WI38 (cell line): Measurements from ENCODE around the gene ASTL.

Source experiments
- H3K4me3 ChIP-seq: 2 replicates; pipeline ENCODE4 v1.5.1; 2011; ENCODE audit warnings: low read depth, mild to moderate bottlenecking, control low read depth, low read length
- TF ChIP-seq, protein P1 (sequence below): IDR thresholded peaks from 2 replicates; pipeline ENCODE4 v1.5.1; 2012; ENCODE audit warnings: low read depth, mild to moderate bottlenecking, control low read depth, low read length

The ASTL gene

GRCh38 chr2:96153291-96153713 is 15.0 kb upstream of the ASTL start:
- no peak overlapping the region for H3K4me3 ChIP-seq
- TF ChIP-seq, protein P1, sequence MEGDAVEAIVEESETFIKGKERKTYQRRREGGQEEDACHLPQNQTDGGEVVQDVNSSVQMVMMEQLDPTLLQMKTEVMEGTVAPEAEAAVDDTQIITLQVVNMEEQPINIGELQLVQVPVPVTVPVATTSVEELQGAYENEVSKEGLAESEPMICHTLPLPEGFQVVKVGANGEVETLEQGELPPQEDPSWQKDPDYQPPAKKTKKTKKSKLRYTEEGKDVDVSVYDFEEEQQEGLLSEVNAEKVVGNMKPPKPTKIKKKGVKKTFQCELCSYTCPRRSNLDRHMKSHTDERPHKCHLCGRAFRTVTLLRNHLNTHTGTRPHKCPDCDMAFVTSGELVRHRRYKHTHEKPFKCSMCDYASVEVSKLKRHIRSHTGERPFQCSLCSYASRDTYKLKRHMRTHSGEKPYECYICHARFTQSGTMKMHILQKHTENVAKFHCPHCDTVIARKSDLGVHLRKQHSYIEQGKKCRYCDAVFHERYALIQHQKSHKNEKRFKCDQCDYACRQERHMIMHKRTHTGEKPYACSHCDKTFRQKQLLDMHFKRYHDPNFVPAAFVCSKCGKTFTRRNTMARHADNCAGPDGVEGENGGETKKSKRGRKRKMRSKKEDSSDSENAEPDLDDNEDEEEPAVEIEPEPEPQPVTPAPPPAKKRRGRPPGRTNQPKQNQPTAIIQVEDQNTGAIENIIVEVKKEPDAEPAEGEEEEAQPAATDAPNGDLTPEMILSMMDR = no peak

- TF ChIP-seq, protein P1 = no peak
- no peak overlapping the region for H3K4me3 ChIP-seq
Measured at GRCh38 chr2:96152304-96153161, 14.2 kb upstream of the ASTL start.

- TF ChIP-seq, protein P1 = no peak
- H3K4me3 ChIP-seq = no peak overlapping the region
Measured at GRCh38 chr2:96151595-96152303, 13.4 kb upstream of the ASTL start.

GRCh38 chr2:96150791-96151594 is 12.7 kb upstream of the ASTL start:
- H3K4me3 ChIP-seq = no peak overlapping the region
- TF ChIP-seq, protein P1 = no peak

- TF ChIP-seq, protein P1 = no peak
Measured at GRCh38 chr2:96150007-96150640, 11.8 kb upstream of the ASTL start.

DNA sequence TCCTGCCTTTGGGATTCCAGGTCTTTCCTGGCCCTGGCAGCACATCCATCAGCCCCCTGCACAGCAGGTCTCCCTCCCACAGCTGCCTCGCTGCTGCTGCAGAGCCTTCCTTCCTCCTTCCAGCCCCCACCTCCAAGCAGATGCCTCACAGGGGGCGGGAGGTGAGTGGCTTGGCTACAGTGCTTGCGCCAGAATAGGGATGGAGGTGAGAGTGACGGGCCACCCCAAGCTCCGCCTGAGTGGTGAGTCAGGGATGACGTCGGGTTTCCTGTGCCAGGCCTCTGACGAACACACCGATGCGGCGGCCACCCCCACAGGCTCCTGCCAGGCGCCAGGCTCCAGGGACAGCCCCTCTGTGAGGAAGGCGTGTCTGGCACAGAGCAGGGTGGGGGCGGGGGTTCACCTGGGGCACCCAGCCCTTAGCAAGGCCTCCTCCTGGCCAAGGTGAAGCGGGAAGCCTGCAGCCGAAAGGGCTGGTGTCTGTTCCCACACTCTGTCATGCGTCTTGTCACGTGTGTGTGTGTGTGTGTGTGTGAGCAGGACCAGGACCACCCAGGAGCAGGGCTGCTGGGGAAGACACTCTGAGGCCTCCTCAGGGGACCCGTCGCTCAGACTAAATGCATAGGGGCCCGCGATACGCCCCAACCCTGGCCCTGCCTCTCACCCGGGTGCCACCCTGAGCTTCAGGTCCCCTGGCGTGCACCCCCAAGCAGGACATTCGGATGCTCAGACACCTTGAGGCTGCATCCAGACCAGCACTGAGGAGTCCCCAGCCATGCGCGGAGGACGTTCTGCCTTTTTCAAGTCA is 10.3 kb upstream of the ASTL start:
- H3K4me3 ChIP-seq = no peak overlapping the region
- TF ChIP-seq, protein P1 = no peak

More at GRCh38 chr2:96150007-96150640, 11.8 kb upstream of the ASTL start:
- no peak overlapping the region for H3K4me3 ChIP-seq
